HL-60 (cell line): ENCODE measurements around the gene AANAT.
"Not testable (repeated sequence)": the region's sequence is repeated elsewhere in the genome, so short reads cannot be mapped to it uniquely, and the experiment has no call there.

ENCODE experiments used
- DNase-seq, 2 experiments: peaks; one replicate each; pipeline ENCODE4 v3.0.0-alpha.2; 2010 to 2020; ENCODE audit warnings: low read depth in 1 of 2, low spot score in 1 of 2
- H3K27ac ChIP-seq: fragments of 250-450 bp; sonication (Bioruptor Pico); replicated peaks from 2 replicates; pipeline ENCODE4 v1.5.1; 2020; ENCODE audit warnings: mild to moderate bottlenecking, moderate library complexity
- H3K27me3 ChIP-seq: fragments of 250-450 bp; sonication (Bioruptor Pico); 2 replicates; pipeline ENCODE4 v1.5.1; 2021; ENCODE audit warnings: mild to moderate bottlenecking, moderate library complexity; ENCODE audit not compliant: insufficient read depth, poor library complexity, severe bottlenecking
- H3K4me3 ChIP-seq: replicated peaks from 2 replicates; pipeline ENCODE4 v1.5.1; 2011; ENCODE audit warnings: mild to moderate bottlenecking, control low read depth, low read length; ENCODE audit not compliant: insufficient read depth
- CTCF ChIP-seq: IDR thresholded peaks from one replicate; pipeline ENCODE4 v1.5.1; 2011; ENCODE audit warnings: low read length, control low read depth, inconsistent platforms; ENCODE audit not compliant: insufficient read depth
- GABPA ChIP-seq: IDR thresholded peaks from 2 replicates; pipeline ENCODE4 v1.6.1; 2012; ENCODE audit warnings: low read depth
- POLR2AphosphoS5 ChIP-seq: IDR thresholded peaks from 2 replicates; pipeline ENCODE4 v1.6.1; 2012; ENCODE audit warnings: low read depth
- REST ChIP-seq: IDR thresholded peaks from 2 replicates; pipeline ENCODE4 v1.6.1; 2012; ENCODE audit warnings: low read depth; ENCODE audit not compliant: insufficient replicate concordance
- SPI1 ChIP-seq: IDR thresholded peaks from 2 replicates; pipeline ENCODE4 v1.6.1; 2012; ENCODE audit warnings: low read depth, mild to moderate bottlenecking, borderline replicate concordance

AANAT gene

GRCh38 chr17:76513306-76513692 lies 45.9 kb downstream of the AANAT start:
- Histone ChIP-seq H3K27me3 (no peaks in the 10 kb centered on the region), H3K4me3 (no peak overlapping the region), H3K27ac (no peak overlapping the region)
- TF ChIP-seq REST = no peak
- TF ChIP-seq CTCF = no peak
- no peak for TF ChIP-seq GABPA
- no peak for TF ChIP-seq POLR2AphosphoS5
- TF ChIP-seq SPI1 = no peak
- no peak for DNase-seq

GRCh38 chr17:76514355-76514754 lies 47.0 kb downstream of the AANAT start:
- not testable (repeated sequence) for H3K27ac ChIP-seq, H3K27me3 ChIP-seq, H3K4me3 ChIP-seq, DNase-seq

- H3K4me3 ChIP-seq = no peak overlapping the region; the same call in 1 of the 2 replicates
- DNase-seq = peak in 1 of 2 experiments; percentile 21
- TF ChIP-seq SPI1 (no peak), GABPA (no peak), REST (no peak), POLR2AphosphoS5 (no peak), CTCF (no peak)
- H3K27ac ChIP-seq = no peak overlapping the region
- H3K27me3 ChIP-seq = no peaks in the 10 kb centered on the region
These were observed 48.0 kb downstream of the AANAT start for GRCh38 chr17:76515274-76515949.

- TF ChIP-seq SPI1 = no peak
- no peak for TF ChIP-seq REST
- no peak for TF ChIP-seq GABPA
- TF ChIP-seq POLR2AphosphoS5 = no peak
- TF ChIP-seq CTCF = no peak
- Histone ChIP-seq H3K27me3 (no peaks in the 10 kb centered on the region), H3K27ac (no peak overlapping the region), H3K4me3 (no peak overlapping the region)
- DNase-seq = no peak
These were observed 50.2 kb downstream of the AANAT start for GRCh38 chr17:76517638-76518038.
